HG03103 (cell line): ENCODE measurements around the gene SNAPC4.

Experiments used
- ATAC-seq: cut with Tn5 transposase; IDR thresholded peaks from one replicate; pipeline ENCODE4 v1.9.1; 2021; ENCODE audit warnings: low read depth; ENCODE audit not compliant: unreplicated experiment

Gene SNAPC4

DNA sequence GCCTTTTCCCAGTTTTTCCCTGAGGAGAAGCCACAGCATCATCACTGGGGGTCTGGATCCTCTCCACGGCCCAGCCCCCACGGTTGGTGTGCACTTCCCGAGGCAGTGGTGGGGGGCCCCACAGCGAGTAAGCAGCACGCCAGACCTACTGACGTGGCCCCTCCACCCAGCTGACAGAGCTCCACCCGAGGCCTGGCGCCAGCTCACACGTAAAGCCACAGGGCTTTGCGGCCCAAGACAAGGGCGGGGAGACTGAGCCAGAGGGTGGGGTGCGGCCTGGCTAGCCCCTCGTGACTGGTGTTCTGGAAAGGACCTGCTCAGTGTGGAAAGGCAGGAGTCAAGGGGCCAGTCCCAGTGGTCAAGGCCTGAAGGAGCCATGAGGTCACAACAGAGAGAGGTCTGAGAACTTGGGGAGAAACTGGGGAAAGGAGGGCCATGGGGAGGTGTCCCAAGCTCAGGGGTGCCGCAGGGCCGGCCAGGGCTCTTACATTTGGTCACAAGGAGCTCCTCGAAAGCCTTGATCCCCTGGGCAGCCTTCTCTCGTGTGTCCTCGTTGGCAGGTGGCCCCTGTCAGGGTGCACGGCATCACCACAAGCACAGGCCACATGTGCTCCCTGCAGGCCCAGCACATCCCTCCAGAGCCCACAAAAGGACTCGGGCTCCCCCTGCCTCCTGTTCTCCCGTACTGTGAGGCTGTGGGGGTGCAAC lies 5.5 kb downstream of the SNAPC4 start:
- no peak for ATAC-seq

DNA sequence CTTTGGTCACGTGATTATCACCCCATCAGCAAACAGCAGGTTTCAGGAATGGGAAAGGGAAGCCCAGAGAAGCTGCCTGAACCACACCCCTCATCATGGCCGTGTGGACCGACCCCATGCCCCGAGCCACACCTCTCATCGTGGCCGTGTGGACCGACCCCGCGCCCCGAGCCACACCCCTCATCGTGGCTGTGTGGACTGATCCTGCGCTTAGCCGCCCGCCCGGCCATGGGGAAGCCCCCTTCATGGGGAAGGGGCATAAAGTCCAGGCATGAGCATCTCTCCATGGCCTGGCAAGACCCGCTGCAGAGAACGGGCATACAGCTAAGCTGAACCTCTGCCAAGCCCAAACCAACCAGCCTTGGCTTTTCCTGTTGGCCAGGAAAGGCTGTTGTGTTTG lies 6.4 kb downstream of the SNAPC4 start:
- no peak for ATAC-seq

DNA sequence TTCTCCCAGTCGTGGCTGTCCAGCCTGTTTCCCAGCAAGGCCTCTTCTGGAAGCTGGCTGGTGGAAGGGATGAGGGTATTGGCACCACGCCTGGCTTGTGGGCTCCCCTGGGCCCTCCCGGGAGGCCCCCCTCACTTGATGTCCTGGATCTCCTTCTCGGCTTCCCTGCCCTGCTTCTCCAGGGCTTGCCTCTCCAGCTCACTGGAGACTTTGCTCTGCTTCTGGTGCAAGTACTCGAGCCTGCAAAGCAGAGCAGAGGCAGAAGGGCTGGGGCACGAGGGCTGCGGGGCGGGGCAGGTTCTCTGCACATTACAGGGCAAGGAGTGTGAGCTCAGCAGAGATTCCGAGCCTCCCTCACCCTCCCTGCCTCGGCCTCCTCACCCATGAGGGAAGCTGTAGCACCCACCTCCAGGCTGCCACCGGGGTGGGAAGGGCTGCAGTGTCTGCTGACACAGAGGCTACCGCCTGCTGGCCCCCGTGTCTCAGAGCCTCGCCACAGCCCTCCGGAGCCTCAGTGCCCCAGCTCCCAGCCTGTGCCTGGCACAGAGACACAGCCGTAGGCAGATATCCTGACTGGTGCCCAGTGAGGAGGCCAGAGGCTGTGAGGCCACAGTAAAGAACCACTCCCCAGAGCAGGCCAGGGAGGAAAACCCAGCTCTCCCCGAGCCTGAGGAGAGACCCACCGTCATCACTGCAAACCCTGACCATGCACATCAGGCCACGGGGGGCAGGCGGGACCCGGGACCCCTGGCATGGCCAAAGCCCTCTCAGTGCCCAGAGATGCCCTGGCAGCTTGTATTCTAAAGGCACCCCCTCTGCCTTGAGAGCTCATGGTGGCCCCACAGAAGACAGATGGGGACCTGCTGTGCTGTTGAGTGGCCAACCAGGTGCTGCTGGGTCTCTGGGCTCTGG lies 7.2 kb downstream of the SNAPC4 start:
- no peak for ATAC-seq

DNA sequence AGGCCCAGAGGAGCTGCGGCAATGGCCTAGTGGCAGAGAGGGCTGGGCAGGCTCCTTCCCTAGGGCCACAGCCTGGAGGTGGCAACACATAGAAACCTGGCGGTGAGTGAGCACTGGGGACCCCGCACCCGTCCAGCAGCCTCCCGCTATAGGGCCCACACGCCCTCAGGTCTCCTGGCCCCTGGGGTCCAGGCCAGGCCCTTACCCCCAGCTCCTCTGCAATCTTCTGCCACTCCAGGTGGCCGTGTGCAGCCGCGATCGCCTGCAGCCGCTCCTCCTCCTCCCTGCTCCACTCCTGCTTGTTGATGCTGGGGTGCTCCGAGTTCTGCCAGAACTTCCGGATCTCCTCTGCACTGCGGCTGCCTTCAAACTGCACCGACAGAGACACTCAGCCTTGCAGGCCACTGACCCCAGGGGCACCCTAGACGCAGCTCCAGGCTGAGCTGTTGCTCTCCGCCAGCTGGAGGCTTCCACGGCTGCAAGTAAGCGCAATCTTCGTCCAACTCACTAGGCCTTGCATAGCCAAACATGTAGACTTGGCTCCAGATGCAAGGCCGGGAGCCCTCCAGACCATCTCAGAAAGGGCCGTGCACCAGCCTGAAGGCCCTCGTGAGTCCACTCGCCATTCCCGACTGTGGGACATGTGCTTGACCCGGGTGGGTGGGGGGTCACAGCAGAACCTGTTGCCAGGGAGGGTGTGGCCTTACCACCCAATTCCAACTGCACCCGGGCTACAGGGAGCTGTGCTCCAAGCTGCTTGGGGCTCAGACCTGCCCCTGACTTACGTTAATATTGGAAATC lies 8.0 kb downstream of the SNAPC4 start:
- no peak for ATAC-seq

DNA sequence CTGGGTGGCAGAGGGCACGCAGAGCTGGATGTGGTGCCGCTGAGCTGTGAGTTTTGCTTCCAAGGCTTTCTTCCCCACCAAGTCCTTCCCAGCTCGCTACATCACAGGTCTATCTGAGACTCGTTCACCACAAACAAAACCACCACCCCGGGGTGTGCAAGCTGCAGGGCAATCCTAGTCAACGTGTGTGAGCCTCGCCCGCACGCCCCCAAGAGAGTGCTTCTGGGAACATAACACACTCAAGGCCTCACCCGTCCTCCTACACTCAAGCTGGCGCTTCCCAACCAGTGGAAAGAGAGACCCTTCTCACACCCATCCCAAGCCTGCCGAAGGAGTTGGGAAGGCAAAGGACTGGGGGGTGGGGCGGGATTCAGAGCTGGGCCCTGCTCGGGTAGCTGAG lies 10.6 kb downstream of the SNAPC4 start:
- ATAC-seq, result no peak

DNA sequence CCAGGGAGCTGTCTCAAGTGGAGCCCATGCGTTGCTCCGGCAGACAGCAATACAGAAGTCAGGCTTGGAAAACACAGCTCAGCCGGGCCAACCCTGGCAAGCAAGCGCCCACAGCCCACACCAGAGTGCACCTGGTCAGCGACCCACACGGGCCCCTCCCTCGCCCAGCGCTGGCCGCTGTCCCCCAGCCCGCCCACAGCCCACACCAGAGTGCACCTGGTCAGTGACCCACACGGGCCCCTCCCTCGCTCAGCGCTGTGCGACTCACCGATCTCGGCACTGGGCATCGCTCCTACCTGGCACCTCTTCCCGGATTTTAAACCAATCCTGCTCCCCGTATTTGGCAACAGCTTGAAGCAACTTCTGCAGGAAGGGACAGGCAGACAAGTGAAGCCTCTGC lies 12.8 kb downstream of the SNAPC4 start:
- ATAC-seq, result no peak

DNA sequence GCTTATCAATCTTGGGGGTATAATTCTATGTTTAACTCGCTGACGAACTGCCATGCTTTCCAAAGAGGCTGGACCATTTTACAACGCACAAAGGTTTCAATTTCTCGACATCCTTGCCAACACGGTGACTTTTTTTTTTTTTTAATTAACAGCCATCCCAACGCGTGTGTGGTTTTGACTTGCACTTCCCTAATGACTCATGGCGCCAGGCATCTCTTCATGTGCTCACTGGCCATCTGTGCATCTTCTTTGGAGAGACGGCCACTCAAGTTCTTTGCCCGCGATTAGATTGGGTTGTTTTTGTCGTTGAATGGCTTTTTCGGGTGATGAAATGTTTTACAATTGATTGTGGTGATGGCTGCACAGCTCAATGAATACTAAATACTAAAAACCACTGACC lies 14.0 kb downstream of the SNAPC4 start:
- no peak for ATAC-seq

DNA sequence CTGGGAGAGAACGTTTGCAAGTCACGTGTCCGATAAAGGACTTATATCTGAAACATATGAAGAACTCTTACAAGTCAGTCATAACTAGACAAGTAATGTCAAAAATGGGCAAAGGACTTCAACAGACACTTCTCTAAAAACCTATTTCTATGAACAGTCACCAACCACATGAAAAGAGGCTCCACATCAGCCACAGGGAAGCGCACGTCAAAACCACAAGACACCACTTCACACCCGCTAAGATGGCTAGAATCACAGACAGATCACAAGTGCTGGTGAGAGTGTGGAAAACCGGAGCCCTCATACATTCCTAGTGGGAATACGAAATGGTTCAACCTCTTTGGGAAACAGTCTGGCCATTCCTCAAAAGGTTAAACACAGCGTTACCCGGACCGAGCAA lies 15.0 kb downstream of the SNAPC4 start:
- ATAC-seq, result no peak

DNA sequence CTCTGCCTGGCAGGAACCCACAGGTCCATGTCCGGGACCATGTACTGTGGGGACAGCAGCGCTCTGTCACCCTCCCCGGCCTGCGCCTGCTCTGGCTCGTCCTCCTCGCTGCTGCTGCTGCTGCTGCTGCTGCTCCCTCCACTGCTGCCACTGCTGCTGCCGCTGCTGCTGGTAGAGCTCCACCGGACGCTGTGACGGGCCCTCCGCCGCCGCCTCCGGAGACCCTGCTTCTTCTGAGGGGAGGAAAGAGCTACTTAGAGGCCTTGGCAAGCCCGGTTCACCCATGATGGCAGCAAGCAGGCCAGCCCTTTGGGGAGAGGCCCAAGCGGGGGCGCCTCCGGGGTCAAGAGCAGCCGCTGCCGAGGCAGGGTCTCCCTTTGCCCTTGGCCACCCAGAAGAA lies 16.5 kb downstream of the SNAPC4 start:
- no peak for ATAC-seq

DNA sequence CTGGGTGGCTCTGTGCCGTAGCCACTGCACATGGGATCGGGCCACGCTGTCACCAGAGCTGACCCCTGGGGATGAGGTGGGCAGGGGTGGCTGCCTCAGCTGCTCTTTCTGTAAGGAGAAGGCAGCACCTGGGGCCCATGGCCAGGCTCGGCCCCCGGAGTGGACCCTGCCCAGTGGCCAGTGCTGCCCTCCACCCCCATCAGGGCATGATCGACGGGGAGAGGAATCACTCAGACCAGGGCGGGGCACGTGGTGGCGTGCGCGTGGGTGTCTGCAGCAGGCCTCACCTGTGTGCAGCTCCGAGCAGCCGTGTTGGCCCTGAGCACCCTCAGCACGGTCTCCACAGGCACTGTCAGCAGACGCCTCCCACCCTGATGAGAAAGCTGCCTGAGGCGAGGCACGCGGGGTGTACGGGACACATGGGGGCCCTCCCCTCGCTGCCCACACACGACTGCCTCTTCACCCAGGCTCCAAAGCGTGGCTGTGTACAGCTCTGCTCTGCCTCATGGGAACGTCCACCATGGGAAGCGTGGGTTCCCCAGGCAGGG lies 17.9 kb downstream of the SNAPC4 start:
- ATAC-seq, result no peak

DNA sequence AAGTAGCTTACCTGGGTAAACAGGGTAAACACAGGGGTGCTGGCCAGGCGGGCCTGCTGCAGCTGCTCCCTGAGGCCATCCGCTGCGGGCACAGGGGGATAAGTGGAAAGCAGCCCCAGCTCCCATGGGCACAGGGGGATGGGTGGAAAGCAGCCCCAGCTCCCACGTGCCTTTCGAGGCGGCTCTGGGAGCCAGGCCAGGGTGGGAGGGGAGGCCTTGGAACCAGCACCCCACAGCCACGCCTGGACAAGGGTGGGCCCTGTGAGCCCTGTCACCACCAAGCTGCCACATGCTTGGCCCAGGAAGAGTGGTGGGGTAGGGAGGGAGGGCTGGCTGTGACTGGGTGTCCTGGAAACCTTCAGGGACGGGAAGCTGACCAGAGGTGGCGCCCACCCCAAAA lies 18.7 kb downstream of the SNAPC4 start:
- ATAC-seq, result no peak

DNA sequence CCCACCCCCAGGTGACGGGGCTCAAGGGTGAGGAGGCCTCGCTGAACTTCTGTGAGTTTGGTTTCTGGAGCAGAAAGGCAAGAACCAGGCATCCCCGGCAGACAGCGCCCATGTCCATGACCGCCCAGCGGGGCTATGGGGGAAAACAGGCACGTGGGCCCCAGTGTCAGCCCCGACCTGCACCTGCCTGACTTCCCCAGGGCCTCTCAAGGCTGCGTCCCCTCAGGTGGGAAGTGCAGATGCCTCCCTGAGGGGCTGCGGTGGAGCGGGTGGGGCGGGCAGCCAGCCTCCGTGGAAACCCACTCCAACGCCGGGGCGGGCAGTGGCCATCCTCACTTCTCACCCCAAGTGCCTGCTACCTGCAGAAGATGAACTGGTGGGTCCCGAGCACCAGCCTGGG lies 19.6 kb downstream of the SNAPC4 start:
- no peak for ATAC-seq

DNA sequence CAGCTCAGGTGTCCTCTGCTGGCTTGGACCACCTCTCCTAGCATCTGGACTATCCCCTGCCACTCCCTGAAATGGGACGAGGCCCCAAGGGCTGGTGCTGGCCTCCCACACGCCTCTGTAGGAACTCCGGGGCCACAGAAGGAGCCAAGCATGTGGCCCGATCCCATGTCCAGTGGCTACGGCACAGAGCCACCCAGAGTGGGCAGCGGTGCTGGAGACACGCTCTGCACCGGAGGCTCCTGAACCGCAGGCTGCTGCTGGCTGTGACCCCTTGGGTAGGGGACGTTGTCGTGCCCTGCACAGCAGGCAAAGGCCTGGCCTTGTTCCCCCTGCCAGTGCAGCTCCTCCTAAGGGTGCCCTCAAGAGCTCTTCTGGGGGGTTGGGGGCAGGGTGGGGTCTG lies 20.1 kb downstream of the SNAPC4 start:
- ATAC-seq, result no peak

DNA sequence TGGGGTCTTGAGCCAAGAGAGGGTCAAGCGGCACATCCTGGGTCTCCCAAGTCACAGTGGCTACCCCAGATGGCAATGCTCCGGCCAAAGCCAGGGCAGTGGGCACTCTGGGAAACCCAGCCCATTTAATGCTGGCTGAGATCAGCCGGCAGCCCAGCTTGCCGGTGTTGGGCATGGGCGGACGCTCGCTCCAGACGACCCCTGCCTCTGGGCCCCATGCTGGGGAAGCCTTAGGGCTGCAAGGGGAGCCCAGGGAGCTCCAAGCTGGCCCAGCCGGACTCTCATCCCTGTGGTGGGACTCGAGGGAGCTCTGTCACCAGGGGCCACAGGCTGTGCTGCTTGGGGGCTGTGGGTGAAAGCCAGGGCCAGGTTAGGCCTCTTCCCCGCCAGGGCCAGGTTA lies 20.6 kb downstream of the SNAPC4 start:
- ATAC-seq, result no peak

DNA sequence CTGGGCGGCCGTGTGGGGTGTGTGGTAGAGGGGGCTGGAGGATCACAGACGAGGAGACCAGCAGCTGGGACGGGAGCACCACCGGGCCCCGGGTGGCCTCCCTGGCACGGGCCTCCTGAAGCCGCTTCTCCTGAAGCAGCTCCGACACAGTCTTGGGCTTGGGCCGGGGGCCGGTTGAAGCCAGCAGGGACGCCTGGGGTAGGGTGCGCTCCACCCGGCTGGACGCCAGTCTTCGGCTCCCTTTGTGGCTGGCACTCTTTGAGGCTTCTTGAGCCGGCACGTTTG lies 21.0 kb downstream of the SNAPC4 start:
- ATAC-seq, result no peak

DNA sequence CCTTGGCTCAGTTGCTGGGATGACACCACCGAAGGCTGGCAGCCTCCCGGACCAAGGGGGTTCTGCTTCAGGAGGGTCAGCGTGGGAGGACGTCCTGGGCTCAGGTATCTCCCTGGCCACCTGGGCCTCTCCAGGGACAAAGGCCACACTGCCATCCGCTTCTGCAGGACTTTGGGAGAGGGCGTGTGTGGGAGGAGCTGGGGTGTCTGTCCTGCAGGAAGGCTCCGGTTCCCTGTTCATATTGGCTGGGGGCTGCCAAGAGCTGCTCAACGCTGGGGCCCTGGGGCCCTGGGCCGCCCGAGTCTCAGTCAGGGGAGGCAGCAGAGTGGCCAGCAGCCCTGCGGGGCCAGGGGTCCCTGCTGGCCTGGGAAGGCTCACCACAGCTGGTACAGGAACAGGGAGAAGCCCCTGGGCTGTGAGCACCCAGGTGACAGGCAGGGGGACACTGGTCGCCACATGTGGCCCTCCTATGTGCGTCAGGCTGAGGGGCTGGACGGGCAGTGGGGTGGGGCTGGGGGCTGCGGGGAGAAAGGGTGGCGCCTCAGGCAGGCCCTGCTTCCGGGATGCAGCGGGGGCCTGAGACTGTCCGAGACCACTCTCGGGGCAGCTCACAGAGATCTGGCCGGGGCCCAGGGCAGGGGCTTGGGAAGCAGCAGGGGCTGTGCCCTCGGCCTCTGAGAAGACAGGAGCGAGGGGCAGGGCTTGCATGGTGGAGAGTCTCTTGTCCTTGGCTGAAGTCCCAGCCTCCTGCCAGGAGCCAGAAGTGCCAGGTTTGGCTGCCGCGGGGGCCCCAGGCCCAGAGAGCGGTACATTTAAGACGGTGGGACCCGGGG lies 21.6 kb downstream of the SNAPC4 start:
- ATAC-seq, result no peak

DNA sequence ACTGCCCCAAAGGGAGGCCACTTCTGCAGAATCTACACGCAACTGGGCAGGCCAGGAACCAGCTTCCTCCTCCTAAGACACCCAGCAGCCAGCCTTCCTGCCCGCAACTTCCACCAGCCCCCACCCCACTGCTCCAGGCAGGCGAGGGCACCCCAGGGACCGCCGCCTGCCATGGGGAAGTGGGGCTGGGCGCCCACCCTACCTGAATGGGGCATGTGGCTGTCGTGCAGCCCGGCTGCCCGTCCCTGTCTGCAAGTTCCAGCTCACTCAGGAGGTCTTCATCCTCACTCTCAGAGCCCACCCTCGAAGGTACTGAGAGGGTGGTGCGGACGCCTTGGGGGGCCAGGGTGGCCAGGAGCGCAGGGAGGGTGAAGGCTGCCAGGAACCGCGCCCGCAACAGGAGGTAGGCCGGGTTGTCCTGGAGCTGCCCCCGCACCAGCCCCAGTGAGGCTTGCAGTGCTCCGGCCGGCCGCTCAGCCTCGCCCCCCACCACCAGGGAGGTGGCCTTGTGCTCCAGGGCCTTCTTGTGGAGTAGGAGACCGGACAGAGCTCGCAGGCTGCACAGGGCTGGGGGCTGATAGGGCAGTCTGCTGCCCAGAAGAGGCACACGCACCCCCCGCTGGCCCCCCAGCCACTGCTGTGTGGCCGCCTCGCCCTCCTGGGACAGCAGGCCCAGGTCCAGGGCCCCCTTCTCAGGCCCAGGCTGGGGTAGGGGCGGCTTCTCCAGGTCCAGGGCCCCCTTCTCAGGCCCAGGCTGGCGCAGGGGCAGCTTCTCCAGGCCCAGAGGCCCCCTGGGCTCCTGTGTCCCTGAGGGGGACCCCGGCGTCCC lies 22.4 kb downstream of the SNAPC4 start:
- no peak for ATAC-seq

DNA sequence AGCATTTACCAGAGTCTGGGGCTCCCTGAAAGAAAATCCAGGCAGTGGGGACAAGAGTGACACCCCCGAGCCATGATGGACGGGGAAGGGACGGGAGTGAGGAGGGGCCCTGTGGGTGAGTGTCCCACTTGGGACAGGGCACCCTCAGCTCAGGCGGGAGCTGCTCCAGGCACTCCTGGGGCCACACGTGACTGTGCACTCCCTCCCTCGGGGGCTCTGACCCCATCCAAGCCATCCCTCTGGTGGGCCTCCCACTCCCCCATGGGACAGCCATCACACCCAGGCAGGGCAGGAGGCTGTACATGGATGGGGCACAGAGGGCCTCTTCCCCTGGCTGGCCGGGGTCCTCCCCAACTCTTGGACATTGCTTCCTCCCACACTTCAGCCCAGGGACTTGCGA lies 23.5 kb downstream of the SNAPC4 start:
- no peak for ATAC-seq

DNA sequence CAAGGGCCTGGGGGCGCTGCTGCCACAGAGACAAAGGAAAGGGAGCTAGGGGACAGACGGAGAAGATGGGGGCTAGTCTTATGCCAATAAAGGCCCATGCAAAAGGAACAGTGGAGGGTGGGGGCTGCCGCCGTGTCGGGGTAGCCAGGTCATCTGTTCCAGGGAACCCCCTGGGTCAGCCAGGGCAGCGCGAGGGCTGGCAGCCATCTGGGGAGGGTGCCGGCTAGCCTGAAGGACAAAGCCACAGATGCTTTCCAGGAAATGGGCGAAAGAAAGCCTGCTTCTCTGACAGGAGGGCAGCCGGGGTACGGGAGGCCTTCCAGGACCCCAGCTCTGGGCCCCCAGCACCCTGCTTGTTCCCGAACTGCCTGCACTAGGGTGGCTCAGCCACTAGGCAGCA lies 24.9 kb downstream of the SNAPC4 start:
- ATAC-seq, result no peak

DNA sequence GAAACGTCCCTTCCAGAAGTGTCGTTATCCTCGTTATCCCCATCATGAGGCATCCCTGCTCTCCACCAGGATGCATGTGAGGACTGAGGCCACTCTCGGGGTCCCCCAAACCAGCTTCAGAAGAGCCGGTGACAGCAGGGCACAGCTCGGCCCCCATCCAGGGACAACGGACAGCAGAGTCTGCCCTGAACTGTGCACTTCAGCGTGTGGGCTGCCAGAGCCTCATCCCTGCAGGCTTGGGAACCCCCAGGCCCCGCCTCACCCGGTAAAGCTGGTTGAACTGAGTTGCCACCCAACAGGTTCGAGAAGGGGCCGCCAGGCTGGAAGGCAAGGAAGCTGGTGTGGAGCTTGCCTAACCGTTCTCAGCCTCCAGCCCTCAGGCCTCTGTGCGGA lies 25.8 kb downstream of the SNAPC4 start:
- ATAC-seq, result no peak
